Heart left ventricle (tissue), 16 donors: ENCODE data around the gene JOSD1. TPM values are rescaled to one million over a fixed set of nuclear protein-coding genes. Genes with fewer than 3 reads are reported as not detected.

Source experiments
- ATAC-seq, 4 donors: fragments of 200-7000 bp; cut with Tn5 transposase; one replicate each; pipeline ENCODE4 v1.9.1; 2020 to 2022; ENCODE audit warnings: moderate library complexity in 4 of 4, mild to moderate bottlenecking in 3 of 4, moderate number of reproducible peaks in 1 of 4
- DNase-seq, 5 donors: peaks; one replicate each; pipeline ENCODE4 v3.0.0-alpha.2; 2020
- H3K27ac ChIP-seq, 12 donors: fragments of 200-600 bp; sonication (generic) in 4 of 12; one replicate each; pipeline versions ENCODE4 v1.5.0 to v1.8.0; 2016 to 2022; ENCODE audit warnings: mild to moderate bottlenecking in 2 of 12
- H3K27me3 ChIP-seq, 9 donors: fragments of 200-600 bp; sonication (generic) in 2 of 9; one replicate each; pipeline versions ENCODE4 v1.5.1 to v1.8.0; 2016 to 2022; ENCODE audit warnings: mild to moderate bottlenecking in 3 of 9
- H3K36me3 ChIP-seq, 9 donors: fragments of 200-600 bp; sonication (generic) in 2 of 9; one replicate each; pipeline versions ENCODE4 v1.5.0 to v1.8.0; 2018 to 2022; ENCODE audit warnings: mild to moderate bottlenecking in 2 of 9
- H3K4me1 ChIP-seq, 12 donors: fragments of 200-600 bp; sonication (generic) in 4 of 12; one replicate each; pipeline versions ENCODE4 v1.5.0 to v1.8.0; 2016 to 2022; ENCODE audit warnings: mild to moderate bottlenecking in 3 of 12
- H3K4me3 ChIP-seq, 12 donors: fragments of 200-600 bp; sonication (generic) in 4 of 12; one replicate each; pipeline versions ENCODE4 v1.5.0 to v1.8.0; 2017 to 2022; ENCODE audit warnings: mild to moderate bottlenecking in 9 of 12, moderate library complexity in 4 of 12
- H3K9me3 ChIP-seq, 12 donors: fragments of 200-600 bp; sonication (generic) in 4 of 12; one replicate each; pipeline versions ENCODE4 v1.5.0 to v1.8.0; 2016 to 2022; ENCODE audit warnings: mild to moderate bottlenecking in 1 of 12
- POLR2A ChIP-seq, 2 donors: fragments of 450-650 bp; IDR thresholded peaks; one replicate each; pipeline ENCODE4 v1.6.1; 2017; ENCODE audit warnings: antibody characterized with exemption in 2 of 2, mild to moderate bottlenecking in 2 of 2, moderate library complexity in 2 of 2
- WGBS, 4 donors: extraction: QIAGEN DNeasy Blood & Tissue Kit in 2 of 4; methylation state at CpG; one replicate each; pipeline versions ENCODE4 v1.1.5 to v1.1.7; 2013 to 2018; 5-methylcytosine and 5-hydroxymethylcytosine counted together
- intact Hi-C, 10 donors: fragments of 100-400 bp; cut with DNase I; formaldehyde crosslinking; loops; one replicate each; pipeline versions ENCODE4 v1.11.1 to v1.14.2; 2022
- polyA plus RNA-seq, 2 donors: library from polyadenylated mRNA; stranded (reverse); fragments of 200-250 nt; gene quantifications; one replicate each; pipeline ENCODE4 v1.2.3, GENCODE V29; 2013
- total RNA-seq, 9 donors: library from RNA; depleted of rRNA in 2 of 9; stranded (reverse); fragments of >200 nt in 2 of 9; fragmentation: NEBNext Ultra II Directional in 3 of 9; extraction: Animal tissue kit (Norgen Biotek cat#: 25700) in 3 of 9; gene quantifications; one replicate each; pipeline versions ENCODE4 v1.1.0 to v1.2.4, GENCODE V29; 2016 to 2023
- TF ChIP-seq, protein P1 (sequence below), 12 donors: fragments of 200-600 bp; sonication (generic) in 4 of 12; IDR thresholded peaks; one replicate each; pipeline versions ENCODE4 v1.5.0 to v1.8.0; 2018 to 2022; ENCODE audit warnings: antibody characterized with exemption in 12 of 12, mild to moderate bottlenecking in 5 of 12
- donor health status: ischemic (EF 13 %, LVEDD 7.1; RV severe dilation, severe dysfunction).
- donor health status: healthy with polysubstance abuse.
- donor health status: DM: no; HTN: yes; CAD: no.
- donor health status: DM: no; HTN: no; CAD: no.
- donor health status: ischemic (EF 25% LVEDD 6.9; RV normal size, moderate dysfunction).
- donor health status: ischemic (EF 25% LVEDD 5.7; RV mildly dilated, moderate dysfunction).
- donor health status: healthy.
- donor health status: DM: yes; HTN: yes; CAD: no.
- donor health status: ischemic (EF 35%, LVEDD 5.7; RV mildly dilated, moderate dysfunction).
- donor health status: nonischemic (EF 11% LVEDD 7.7; RV severe dilation, severe dysfunction).
- donor health status: DM: yes; HTN: yes; CAD: no.
- donor health status: PGD.
- donor health status: ischemic (EF 29% LVEDD 5.4; RV normal size, mild dysfunction).
- donor health status: nonischemic (EF 23%, LVEDD 6.1; RV moderate dilation, normal function).

Gene JOSD1
- total and polyA plus RNA-seq, 11 donors = 7.8 to 34.0 (median 22.8) TPM

DNA sequence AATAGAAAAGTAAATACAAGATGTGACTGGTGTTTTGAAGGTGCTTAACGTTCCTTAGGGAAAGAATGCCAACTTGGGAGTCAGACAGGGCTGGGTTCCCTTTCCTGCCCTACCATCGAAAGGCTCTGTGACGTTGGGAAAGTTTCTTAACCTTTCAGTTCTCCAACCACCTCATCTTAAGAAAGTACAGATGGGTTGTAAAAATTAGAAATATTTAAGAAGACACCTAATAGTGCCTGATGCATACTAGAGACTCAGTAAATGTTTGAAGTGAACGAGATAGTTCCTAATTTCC is 6.1 kb upstream of the JOSD1 start:
- ATAC-seq = no peak
- intact Hi-C loops = loop anchor here in 3 of 10 donors (5.0 to 10.0 kb wide), 4 partner anchors 45 to 815 kb away; partner anchors contain the start of genes ATF4 (in 1 of the 3), PICK1 (in 1 of the 3) and SUN2 (in 1 of the 3)
- TF ChIP-seq POLR2A (IDR thresholded peaks at IDR 0.05) = no peak
- TF ChIP-seq, protein P1, sequence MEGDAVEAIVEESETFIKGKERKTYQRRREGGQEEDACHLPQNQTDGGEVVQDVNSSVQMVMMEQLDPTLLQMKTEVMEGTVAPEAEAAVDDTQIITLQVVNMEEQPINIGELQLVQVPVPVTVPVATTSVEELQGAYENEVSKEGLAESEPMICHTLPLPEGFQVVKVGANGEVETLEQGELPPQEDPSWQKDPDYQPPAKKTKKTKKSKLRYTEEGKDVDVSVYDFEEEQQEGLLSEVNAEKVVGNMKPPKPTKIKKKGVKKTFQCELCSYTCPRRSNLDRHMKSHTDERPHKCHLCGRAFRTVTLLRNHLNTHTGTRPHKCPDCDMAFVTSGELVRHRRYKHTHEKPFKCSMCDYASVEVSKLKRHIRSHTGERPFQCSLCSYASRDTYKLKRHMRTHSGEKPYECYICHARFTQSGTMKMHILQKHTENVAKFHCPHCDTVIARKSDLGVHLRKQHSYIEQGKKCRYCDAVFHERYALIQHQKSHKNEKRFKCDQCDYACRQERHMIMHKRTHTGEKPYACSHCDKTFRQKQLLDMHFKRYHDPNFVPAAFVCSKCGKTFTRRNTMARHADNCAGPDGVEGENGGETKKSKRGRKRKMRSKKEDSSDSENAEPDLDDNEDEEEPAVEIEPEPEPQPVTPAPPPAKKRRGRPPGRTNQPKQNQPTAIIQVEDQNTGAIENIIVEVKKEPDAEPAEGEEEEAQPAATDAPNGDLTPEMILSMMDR (IDR thresholded peaks at IDR 0.05) = no peak

DNA sequence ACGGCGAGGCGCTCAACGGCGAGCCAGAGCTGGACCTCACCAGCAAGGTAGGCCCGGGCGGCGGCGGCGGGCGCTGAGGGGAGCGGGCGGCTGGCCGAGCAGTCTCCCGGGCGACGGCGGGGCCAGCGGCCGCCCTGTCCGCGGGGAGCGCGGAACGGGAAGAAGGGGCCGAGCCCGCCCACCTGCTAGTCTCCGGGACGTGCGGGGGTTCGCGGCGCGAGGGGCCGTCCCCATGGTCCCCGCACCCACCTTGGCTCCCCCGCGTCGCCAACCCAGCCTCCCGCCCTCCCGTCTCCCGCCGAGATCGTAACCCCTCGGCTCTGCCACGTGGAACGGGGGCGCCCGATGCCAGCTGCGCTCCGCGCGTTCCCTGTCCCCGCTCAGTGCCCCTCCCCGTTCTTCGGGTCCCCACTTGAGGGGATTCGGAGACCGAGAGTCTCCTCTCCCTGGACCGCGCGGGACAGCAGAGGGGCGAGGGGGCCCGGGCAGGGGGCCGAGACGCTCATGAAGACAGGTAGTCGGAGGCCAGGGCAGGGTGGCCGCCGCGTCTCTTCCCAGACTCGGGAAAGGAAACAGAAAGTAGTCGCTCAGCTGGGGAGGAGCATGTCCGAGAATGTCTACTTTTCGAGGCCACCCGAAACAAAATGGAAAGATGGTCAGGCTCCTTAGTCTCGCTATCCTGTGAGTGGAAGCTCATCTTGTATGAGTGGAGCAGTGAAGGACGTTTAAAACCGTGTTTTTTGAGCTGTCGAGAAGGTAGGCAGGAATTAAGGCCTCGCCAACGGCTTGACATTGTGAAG is 5.6 kb upstream of the JOSD1 start:
- peaks cover 0 to 17% (median 10%) of the 10 kb centered on the region in 9 donors for H3K36me3 ChIP-seq
- no peaks in the 10 kb centered on the region for H3K9me3 ChIP-seq
- 0 to 1% (median 0%) methylated on average over 19 to 80 of the region's 80 CpGs for WGBS, 4 donors
- TF ChIP-seq POLR2A (IDR thresholded peaks at IDR 0.05) = no peak
- TF ChIP-seq, protein P1 (IDR thresholded peaks at IDR 0.05) = no peak
- peak in 2 of 4 donors; percentile 11 to 20 for ATAC-seq
- DNase-seq = peak; percentile 48 to 79 (median 51)
- no peaks in the 10 kb centered on the region for H3K27me3 ChIP-seq
- H3K4me3 ChIP-seq = peak overlapping the region; percentile 71 to 99 (median 84)
- H3K27ac ChIP-seq = peak overlapping the region; percentile 73 to 99 (median 94)
- intact Hi-C loops = loop anchor here in 3 of 10 donors (5.0 to 10.0 kb wide), 4 partner anchors 46 to 816 kb away; partner anchors contain the start of genes ATF4 (in 1 of the 3), PICK1 (in 1 of the 3) and SUN2 (in 1 of the 3)
- peaks cover 0 to 52% (median 36%) of the 10 kb centered on the region in 12 donors for H3K4me1 ChIP-seq

More for the DNA sequence above, 6.1 kb upstream of the JOSD1 start:
- H3K4me3 ChIP-seq = peak overlapping the region; percentile 71 to 99 (median 84)
- 4 to 10% (median 8%) methylated on average over 4 of the region's 4 CpGs for WGBS, 4 donors
- DNase-seq = no peak
- H3K9me3 ChIP-seq = no peaks in the 10 kb centered on the region
- peaks cover 0 to 48% (median 34%) of the 10 kb centered on the region in 12 donors for H3K4me1 ChIP-seq
- no peaks in the 10 kb centered on the region for H3K27me3 ChIP-seq
- peak overlapping the region in 10 of 12 donors; percentile 84 to 99 (median 96) for H3K27ac ChIP-seq
- peaks cover 0 to 22% (median 10%) of the 10 kb centered on the region in 9 donors for H3K36me3 ChIP-seq

DNA sequence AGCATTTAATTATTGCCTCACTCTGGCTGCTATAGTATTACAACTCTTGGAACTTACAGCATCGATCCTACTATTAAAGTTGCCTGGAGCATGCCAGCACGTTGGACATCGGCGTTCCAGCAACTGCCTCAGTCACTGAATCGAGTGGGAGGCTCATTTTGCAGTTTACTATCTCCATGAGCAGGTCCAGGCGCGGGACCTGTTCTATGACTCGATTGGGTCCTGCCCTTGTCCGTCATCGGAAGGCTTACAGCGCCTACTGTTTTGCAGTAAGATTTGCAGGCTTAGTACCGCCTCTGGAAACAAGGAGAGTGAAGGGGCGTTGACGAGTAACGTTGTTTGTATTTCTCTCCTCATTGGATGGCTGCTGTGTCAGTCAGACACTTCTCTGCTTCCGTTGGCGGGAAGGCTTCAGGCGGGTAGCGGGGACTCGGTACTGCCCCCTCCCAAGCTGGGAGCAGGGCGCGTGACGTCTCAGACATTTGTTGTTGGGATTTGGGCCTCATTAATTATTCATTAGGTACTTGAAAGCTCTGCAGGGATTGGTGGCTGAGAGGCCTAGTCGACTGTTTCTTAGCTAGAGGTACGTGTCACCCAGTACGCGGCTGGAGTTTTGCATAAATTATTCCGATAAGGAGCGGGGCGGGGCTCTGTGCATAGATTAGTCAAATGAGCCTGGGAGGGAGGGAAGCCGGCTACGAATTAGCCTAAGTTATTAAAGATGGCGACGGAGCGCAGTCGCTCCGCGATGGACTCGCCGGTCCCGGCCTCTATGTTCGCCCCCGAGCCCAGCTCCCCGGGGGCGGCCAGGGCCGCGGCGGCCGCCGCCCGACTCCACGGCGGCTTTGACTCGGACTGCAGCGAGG is 4.7 kb upstream of the JOSD1 start, which contains the start of gene GTPBP1:
Gene GTPBP1 (plus strand): TSS at position 710 of the 866 bp plus-strand sequence. CDS start 12 bp downstream, at position 722.
- 0 to 1% (median 0%) methylated on average over 44 to 55 of the region's 55 CpGs for WGBS, 4 donors
- ATAC-seq (peak; percentile 88 to 96 (median 94)), DNase-seq (peak; percentile 98 to 100 (median 99))
- H3K4me1 ChIP-seq = peaks cover 0 to 53% (median 37%) of the 10 kb centered on the region in 12 donors
- TF ChIP-seq, protein P1 (IDR thresholded peaks at IDR 0.05) = peak in 4 of 12 donors; percentile 15 to 40 (median 30)
- peak; percentile 94 to 97 for TF ChIP-seq POLR2A (IDR thresholded peaks at IDR 0.05)
- H3K27ac ChIP-seq = peak within 1 kb of the TSS; percentile 73 to 99 (median 94)
- H3K27me3 ChIP-seq = no peaks in the 10 kb centered on the region
- H3K36me3 ChIP-seq = peaks cover 0 to 11% (median 7%) of the 10 kb centered on the region in 9 donors
- peak within 1 kb of the TSS; percentile 71 to 99 (median 84) for H3K4me3 ChIP-seq
- no peaks in the 10 kb centered on the region for H3K9me3 ChIP-seq
- intact Hi-C loops = loop anchor here in 3 of 10 donors (5.0 to 10.0 kb wide), 4 partner anchors 47 to 817 kb away; partner anchors contain the start of genes ATF4 (in 1 of the 3), PICK1 (in 1 of the 3) and SUN2 (in 1 of the 3)
